SU-DHL-6 (cell line): Measurements from ENCODE around the gene TRIP6.

Source experiments
- H2AFZ ChIP-seq: fragments of 200-600 bp; sonication (generic); 2 replicates; pipeline ENCODE4 v1.6.1; 2014; ENCODE audit warnings: low read depth, mild to moderate bottlenecking, moderate library complexity, mixed read lengths, antibody characterized with exemption, low read length; ENCODE audit not compliant: severe bottlenecking
- H3F3A ChIP-seq: fragments of 200-600 bp; shearing (Covaris generic); 2 replicates; pipeline ENCODE4 v1.6.0; 2016; ENCODE audit warnings: antibody characterized with exemption, mild to moderate bottlenecking; ENCODE audit not compliant: insufficient read depth
- H3K27ac ChIP-seq: fragments of 200-600 bp; sonication (generic); 2 replicates; pipeline ENCODE4 v1.5.1; 2016; ENCODE audit warnings: low read depth, mild to moderate bottlenecking, low read length, moderate library complexity, mixed read lengths
- H3K27me3 ChIP-seq: fragments of 200-600 bp; sonication (generic), shearing (Covaris generic); 2 replicates; pipeline ENCODE4 v1.6.0; 2014; ENCODE audit warnings: mild to moderate bottlenecking, low read length
- H3K36me3 ChIP-seq: fragments of 200-600 bp; sonication (generic); 2 replicates; pipeline ENCODE4 v1.6.1; 2014; ENCODE audit warnings: mild to moderate bottlenecking, low read length, mixed read lengths
- H3K4me2 ChIP-seq: fragments of 300-600, 200-600 bp; shearing (Covaris generic), sonication (generic); 2 replicates; pipeline ENCODE4 v1.6.0; 2014; ENCODE audit warnings: low read length, low read depth, mild to moderate bottlenecking; ENCODE audit not compliant: poor library complexity, severe bottlenecking
- H3K4me3 ChIP-seq: fragments of 200-600 bp; sonication (generic); 2 replicates; pipeline ENCODE4 v1.5.1; 2014; ENCODE audit warnings: antibody characterized with exemption, low read length, mild to moderate bottlenecking, mixed read lengths; ENCODE audit not compliant: insufficient read depth, poor library complexity, severe bottlenecking
- H3K79me2 ChIP-seq: fragments of 200-600 bp; sonication (generic); 2 replicates; pipeline ENCODE4 v1.6.1; 2014; ENCODE audit warnings: mild to moderate bottlenecking, low read length, moderate library complexity; ENCODE audit not compliant: insufficient read depth
- H3K9ac ChIP-seq: fragments of 200-600 bp; sonication (generic); 2 replicates; pipeline ENCODE4 v1.7.0; 2014; ENCODE audit warnings: mild to moderate bottlenecking, low read length
- H3K9me2 ChIP-seq: fragments of 200-600 bp; sonication (generic); replicated peaks from 2 replicates; pipeline ENCODE4 v1.6.1; 2014; ENCODE audit warnings: low read length; ENCODE audit not compliant: insufficient read depth
- H3K9me3 ChIP-seq: fragments of 200-600 bp; sonication (generic); 2 replicates; pipeline ENCODE4 v1.6.1; 2014; ENCODE audit warnings: low read length, mixed read lengths; ENCODE audit not compliant: insufficient read depth
- H4K20me1 ChIP-seq: fragments of 200-600 bp; sonication (generic); 2 replicates; pipeline ENCODE4 v1.6.1; 2014; ENCODE audit warnings: low read depth, mild to moderate bottlenecking, antibody characterized with exemption, low read length, moderate library complexity, mixed read lengths
- EZH2phosphoT487 ChIP-seq: fragments of 200-600 bp; sonication (generic), shearing (Covaris generic); conservative IDR thresholded peaks from 2 replicates; pipeline ENCODE4 v1.6.1; 2018; ENCODE audit warnings: mild to moderate bottlenecking, antibody characterized with exemption, low read length, moderate library complexity, mixed read lengths
- TF ChIP-seq, protein P1 (sequence below): fragments of 200-600 bp; sonication (generic); IDR thresholded peaks from one replicate; pipeline ENCODE4 v1.5.1; 2017; ENCODE audit warnings: antibody characterized with exemption, mild to moderate bottlenecking, low read length, moderate library complexity; ENCODE audit not compliant: insufficient read depth, poor library complexity, severe bottlenecking

Gene TRIP6

DNA sequence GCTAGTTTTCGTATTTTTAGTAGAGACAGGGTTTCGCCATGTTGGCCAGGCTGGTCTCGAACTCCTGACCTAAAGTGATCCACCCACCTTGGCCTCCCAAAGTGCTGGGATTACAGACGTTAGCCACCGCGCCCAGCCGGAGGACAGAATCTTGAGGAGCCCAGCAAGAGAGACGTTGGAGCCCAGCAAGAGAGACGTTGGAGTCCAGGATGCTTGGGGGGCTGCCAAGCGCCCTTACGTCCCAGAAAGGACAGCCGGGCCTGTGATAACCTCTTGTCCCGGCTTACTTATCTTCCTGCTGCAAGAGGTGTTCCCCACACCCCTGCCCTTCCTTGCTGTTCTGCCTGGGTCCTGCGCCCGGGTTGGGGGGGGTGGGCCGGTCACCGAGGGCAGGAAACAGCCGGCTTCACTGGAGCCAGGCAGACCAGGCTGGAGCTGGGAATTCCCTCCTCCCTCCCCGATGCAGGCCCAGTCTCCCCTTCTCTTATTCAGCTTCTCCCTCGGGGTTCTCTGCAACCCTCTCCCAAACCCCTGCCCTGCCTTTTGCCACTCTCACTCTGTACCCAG is 38.0 kb upstream of the TRIP6 start:
- H3K9ac ChIP-seq = no peak overlapping the region
- no peak overlapping the region for H2AFZ ChIP-seq
- H3K9me2 ChIP-seq = no peaks in the 10 kb centered on the region
- no peaks in the 10 kb centered on the region for H3K27me3 ChIP-seq
- H3K27ac ChIP-seq = no peak overlapping the region
- no peaks in the 10 kb centered on the region for H4K20me1 ChIP-seq
- no peak overlapping the region for H3K4me3 ChIP-seq
- no peaks in the 10 kb centered on the region for H3K79me2 ChIP-seq
- no peaks in the 10 kb centered on the region for H3F3A ChIP-seq
- H3K4me2 ChIP-seq = no peak overlapping the region
- no peak for TF ChIP-seq EZH2phosphoT487
- TF ChIP-seq, protein P1, sequence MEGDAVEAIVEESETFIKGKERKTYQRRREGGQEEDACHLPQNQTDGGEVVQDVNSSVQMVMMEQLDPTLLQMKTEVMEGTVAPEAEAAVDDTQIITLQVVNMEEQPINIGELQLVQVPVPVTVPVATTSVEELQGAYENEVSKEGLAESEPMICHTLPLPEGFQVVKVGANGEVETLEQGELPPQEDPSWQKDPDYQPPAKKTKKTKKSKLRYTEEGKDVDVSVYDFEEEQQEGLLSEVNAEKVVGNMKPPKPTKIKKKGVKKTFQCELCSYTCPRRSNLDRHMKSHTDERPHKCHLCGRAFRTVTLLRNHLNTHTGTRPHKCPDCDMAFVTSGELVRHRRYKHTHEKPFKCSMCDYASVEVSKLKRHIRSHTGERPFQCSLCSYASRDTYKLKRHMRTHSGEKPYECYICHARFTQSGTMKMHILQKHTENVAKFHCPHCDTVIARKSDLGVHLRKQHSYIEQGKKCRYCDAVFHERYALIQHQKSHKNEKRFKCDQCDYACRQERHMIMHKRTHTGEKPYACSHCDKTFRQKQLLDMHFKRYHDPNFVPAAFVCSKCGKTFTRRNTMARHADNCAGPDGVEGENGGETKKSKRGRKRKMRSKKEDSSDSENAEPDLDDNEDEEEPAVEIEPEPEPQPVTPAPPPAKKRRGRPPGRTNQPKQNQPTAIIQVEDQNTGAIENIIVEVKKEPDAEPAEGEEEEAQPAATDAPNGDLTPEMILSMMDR = no peak
- no peaks in the 10 kb centered on the region for H3K36me3 ChIP-seq
- no peaks in the 10 kb centered on the region for H3K9me3 ChIP-seq

DNA sequence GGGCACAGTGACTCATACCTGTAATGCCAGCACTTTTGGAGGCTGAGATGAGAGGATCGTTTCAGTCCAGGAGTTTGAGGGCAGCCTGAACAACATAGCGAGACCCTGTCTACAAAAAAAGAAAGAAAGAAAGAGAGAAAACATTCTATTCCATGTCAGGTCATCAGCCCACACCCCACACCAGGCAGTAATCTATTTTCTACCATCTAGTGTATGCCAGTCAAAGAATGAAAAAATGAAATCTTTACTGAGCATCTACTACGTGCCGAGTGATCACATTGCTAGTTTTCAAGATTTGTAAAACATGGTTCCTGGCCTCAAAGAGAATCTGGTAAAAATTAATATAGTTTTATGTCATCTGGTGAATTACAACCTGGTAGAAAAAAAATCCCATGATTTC is 36.8 kb upstream of the TRIP6 start:
- Histone ChIP-seq H3K4me3 (no peak overlapping the region), H3K9ac (no peak overlapping the region), H3F3A (no peaks in the 10 kb centered on the region), H3K4me2 (no peak overlapping the region), H3K79me2 (no peaks in the 10 kb centered on the region), H3K36me3 (no peaks in the 10 kb centered on the region), H3K9me2 (no peaks in the 10 kb centered on the region), H3K27me3 (no peaks in the 10 kb centered on the region), H3K27ac (no peak overlapping the region), H4K20me1 (no peaks in the 10 kb centered on the region), H3K9me3 (no peaks in the 10 kb centered on the region), H2AFZ (no peak overlapping the region)
- TF ChIP-seq, protein P1 = no peak
- TF ChIP-seq EZH2phosphoT487 = no peak

DNA sequence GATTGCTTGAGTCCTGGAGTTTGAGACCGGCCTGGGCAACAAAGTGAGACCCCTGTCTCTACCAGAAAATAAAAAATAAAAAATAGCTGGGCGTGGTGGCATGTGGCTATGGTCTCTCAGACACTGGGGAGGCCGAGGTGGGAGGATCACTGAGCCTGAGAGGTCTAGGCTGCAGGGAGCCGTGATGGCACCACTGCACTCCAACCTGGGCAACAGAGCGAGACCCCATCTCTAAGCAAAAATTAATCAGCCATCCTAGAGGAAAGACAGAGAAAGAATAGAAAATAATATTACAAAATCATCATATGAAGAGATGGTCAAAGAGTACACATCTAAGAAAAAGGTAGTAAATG is 34.9 kb upstream of the TRIP6 start:
- no peaks in the 10 kb centered on the region for H3K9me3 ChIP-seq
- no peaks in the 10 kb centered on the region for H3K79me2 ChIP-seq
- no peaks in the 10 kb centered on the region for H3F3A ChIP-seq
- H3K27ac ChIP-seq = no peak overlapping the region
- no peak overlapping the region for H3K4me2 ChIP-seq
- H2AFZ ChIP-seq = no peak overlapping the region
- TF ChIP-seq, protein P1 = no peak
- TF ChIP-seq EZH2phosphoT487 = no peak
- H3K4me3 ChIP-seq = no peak overlapping the region
- no peaks in the 10 kb centered on the region for H4K20me1 ChIP-seq
- H3K36me3 ChIP-seq = no peaks in the 10 kb centered on the region
- no peak overlapping the region for H3K9ac ChIP-seq
- no peaks in the 10 kb centered on the region for H3K9me2 ChIP-seq
- no peaks in the 10 kb centered on the region for H3K27me3 ChIP-seq
